Stimulated activated CD4-positive, alpha-beta T cell treated with anti-CD3 and anti-CD28 coated beads, TNF-alpha, amount 100 ng/mL, for 24 hours (primary cell): Measurements from ENCODE around the gene RASL11B.

Experiments used
- DNase-seq, 3 experiments: peaks; one replicate each; pipeline ENCODE4 v3.0.0-alpha.2; 2020; ENCODE audit warnings: low read depth in 3 of 3

The RASL11B gene

DNA sequence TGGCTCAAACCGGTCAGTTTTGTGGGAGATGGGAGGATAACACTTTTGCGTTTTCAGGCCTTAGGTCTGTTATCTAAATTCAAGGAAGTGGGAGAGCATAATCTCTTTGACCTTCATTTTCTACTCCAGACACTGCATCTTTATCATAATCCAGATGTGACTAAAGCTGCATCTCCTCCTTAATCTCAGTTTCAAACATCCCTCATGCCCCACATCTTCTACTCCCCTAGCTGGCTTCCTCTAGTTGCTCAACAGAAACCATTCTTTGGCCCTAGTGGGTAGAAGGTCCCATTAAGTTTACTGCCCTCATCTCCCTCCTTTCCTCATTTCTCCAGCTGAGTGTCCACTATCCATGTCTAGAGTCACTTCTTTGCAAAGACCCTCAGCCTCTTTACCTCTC, 18.8 kb upstream of the RASL11B start:
- no peak for DNase-seq

DNA sequence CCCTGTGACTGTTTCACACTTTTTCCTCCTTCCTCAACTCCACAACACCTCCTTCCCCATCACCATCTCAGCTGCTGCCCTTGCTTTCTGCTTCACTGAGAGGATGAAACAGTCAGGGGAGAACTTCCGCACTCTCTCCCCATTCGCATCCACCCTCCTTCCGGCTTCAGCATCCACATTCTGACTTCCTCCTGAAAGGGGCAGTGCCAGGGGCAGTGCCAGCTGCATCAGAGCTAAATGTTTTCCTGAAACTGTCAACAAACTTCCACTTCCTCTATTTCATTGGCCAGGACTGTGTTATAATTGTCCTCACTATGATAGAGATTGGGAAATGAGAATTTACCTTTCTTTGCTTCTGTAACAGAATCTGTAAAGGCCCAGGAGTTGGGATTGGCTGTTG, 18.2 kb upstream of the RASL11B start:
- no peak for DNase-seq

DNA sequence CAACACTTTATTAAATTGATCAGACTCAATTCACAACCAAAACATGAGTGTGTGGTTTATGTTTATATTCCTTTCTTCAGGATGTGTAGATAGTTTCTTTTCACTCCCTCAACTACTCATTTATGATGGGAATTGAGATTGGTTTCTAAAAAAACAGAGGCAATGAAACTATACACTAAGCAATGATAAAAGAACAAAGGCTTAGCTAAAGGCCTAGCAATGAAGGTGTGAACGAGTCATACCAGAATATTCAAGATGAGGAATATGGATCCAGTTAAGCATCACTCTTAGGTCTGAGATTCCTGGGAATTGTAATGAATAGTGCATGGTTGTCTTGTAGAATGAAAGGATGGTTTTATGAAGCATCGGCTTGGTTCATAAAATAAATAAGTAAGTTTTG, 17.5 kb upstream of the RASL11B start:
- DNase-seq: no peak

DNA sequence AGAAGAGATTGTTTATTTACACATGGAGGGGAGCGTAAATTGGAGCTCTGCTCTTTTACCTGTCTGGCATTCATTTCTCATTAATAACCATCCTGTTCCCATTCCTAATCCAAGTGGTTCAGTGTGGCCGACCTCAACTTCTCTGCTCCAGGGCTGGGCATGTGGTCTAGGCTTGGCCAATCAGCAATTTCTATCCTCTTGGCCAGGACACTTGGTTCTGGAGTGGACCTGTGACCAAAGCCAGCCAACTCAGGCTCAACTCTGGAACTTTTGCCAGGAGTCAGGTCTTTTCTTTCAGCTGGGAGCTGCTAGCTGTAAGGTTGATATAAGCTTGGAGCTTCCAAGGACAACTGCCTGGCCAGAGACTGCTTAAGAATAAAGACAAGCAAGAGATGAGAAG, 15.6 kb upstream of the RASL11B start:
- no peak for DNase-seq

DNA sequence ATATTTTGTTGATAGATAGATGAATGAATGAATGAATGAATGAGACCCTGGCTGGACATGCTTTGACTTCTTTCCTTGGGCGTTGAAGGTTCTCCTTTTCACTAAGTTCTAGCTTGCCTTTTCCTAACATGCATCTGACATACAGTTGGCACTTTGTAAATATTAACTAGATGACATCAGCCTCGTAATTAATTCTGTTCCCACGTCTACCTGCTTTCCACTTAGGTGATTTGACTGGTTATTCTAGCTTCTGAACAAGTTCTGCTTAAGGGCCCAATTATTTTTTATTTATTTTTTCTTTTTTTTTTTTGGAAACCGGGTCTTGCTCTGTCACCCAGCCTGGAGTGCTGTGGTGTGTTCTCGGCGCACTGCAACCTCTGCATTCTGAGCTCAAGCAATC, 13.9 kb upstream of the RASL11B start:
- no peak for DNase-seq

DNA sequence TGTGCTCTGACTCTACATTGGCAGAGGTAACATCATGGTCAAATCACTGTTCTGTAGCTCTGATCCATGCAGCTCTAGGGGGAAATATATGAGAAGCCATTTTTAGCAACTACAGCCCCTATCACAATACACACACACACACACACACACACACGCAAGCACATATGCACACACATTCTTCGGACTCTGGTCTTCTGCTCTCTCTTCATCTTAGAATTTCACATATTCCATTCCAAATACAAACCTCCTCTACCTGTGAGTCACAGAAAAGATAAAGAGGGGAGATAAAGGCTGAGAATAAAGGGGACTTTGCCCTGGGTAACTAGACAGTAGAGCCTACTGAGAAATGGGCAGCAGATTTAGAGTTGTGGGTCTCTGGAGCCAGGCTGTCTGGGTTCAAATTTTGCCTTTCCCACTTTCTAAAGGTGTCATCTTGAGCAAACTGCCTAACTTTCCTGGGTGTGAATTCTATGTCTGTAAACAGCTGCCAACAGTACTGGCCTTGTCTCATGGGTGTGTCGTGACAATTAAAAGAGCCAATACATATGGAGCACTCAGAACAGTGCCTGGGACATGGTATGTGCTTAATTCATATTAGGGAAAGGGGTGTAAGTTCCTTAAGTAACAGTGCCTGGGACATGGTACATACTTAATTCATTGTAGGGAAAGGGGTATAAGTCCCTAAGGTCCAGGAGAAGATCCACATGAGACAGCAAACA, 11.6 kb upstream of the RASL11B start:
- no peak for DNase-seq

DNA sequence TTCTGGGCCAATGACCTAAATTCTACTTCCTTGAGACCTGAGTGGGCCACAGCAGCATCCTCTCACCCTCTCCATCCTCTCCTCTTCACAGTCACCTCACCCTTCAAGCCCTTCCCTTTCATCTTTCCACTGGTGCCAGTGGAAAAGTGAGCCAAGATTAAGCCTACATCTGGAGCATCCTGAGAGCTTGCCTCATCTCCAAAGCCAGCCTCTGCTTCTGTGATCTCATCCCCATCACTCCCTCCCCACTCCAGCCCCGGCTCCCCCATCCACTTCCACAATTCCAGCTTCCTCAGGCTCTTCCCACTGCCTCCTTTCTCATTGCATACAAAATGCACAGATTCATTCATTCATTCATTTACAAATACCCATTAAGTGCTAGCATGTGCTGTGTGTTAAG, 10.1 kb upstream of the RASL11B start:
- no peak for DNase-seq

DNA sequence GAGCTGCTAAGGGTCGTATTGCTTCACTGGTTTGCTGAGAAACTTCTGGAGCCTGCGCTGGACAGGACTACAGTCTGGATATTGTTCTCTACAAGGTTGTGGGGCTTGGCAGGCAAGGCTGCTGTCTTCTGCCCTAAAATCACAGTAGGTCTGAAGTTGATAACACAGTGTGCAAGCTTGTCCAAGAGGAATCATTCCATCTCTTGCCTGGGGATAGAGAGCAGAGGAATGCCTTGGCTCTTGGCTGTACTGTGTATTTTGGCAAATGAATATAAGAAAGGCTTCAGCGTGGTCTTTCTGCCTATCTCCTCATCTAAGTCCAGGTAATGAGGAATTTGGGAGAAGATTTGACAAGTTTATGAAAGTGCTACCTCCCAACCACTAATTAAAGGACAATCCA, 9.4 kb upstream of the RASL11B start:
- DNase-seq: no peak

DNA sequence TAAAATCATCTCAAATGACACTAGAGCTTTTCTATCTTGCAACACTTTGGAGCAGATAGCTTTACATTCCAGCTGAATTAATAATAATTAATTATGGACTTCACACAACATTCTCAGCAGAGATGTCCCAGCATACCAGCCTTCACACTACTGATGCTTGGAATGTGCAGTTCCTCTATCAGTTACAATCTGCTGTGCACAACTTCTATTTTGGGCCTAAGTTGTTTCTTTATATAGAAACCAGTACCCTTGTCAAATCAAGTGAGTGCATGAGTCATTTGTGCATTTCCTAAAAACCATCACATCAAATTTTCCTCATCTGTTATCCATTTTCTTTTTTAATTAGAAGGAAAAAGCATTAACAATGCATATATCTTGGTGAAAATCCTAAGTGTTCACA, 8.8 kb upstream of the RASL11B start:
- no peak for DNase-seq

DNA sequence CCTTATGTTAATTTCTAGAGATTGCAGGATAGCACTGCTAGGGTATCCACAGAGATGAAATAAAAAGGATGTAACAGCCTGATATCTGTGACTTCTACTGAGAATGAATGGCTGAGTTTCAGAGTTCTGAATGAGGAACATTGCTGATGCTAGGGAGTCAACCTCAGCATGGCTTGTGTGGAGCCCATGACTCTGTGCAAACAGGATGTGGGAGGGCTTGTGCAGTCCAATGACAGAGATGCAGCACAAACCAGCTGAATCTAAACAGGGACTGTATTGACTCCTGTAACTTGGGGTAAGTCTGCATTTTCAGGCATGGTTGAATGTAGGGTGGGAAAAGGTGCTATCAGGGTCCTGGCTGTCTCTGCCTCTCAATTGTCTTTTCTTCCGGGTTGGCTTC, 5.3 kb upstream of the RASL11B start:
- no peak for DNase-seq

DNA sequence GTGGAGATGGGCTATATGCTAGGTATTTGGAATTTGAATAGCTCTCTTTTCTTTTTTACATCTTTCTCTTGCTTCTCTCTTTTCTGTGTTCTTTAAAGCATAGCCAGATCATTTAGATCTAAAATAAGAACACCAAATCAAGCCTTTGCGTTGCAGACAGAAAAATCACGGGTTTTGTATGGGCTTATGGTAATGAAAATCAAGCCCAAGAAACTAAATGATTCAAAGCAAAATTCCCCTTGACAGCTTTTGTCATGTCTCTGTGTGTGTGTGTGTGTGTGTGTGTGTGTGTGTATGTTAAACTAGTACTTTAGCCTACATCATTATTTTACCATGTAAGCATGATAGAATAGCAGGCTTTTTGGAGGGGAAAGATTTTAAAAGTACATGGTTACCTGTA, 1.8 kb upstream of the RASL11B start:
- no peak for DNase-seq

DNA sequence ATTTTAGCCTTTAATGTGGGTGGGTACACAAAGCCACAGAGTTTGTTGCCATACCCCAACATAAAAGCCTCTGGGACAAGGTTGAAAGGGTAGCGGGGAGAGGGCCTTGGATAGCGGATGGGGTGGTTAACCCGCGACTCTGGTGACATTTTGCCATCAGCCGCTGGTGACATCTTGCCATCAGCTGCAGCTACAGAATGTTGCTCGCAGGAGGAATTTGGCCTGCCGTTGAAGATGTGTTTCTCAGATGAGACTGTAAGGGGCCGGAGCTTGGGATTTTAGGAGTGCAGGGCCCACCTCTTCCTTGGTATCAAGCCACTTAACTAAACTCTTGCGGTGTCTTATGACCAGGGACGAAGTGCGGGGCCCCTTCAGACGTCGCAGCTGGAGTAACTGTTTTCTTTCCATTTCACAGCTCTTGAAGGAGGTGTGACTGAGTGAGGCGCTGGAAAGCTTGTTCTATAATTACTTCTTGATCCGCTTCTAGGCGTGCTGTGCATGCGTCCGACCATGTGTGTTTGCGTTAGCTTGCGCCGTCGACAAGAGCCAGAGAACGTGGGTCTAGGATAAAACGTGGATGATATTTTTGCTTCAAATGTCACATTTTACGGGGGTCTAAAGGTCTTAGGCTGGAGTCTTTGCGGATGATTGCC, 820 bp upstream of the RASL11B start:
- no peak for DNase-seq

DNA sequence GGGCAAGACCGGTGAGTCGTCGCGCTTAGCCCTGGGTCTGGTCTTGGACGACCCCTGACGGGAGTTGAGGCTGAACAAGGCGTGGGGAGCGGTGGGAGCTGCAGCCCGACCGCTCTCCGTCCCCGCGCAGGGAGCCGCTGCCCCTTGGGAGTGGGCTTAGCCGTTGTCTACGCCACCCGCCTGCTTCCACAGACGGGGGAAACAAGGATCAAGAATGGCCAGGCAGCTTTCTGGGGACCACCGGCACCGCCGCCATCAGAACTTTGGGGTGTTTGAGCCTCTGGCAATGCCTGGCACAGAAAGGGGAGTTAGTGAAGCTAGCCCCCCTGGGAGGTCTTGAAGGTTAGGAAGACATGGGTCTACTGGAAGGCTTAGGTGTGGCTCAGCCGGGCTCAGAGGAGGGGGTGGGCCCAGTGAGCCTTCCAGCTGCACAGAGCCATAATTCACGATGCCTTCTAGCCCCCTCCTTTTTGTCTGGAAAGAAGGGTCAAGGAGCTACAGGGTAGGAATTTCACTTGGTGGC, 583 bp downstream of the RASL11B start:
- DNase-seq: no peak

DNA sequence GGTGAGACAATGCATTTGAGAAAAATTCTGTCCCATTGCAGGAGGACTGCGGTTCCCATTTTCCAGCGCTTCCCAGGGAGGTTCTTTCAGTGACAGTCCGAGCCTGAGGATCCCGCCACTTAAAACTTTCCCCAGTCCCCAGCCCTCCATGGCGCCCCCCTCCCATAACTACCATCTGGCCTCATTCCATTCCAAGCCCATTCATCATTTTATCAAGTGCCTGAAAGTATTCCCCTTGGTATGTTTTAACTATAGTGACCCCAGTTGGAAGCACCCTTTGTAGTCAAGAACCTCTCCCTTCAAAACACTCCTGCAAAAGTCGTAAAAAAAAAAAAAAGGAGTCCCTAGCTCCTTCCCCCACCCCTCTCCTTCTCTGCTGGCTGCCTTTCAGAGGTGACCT, 1.2 kb downstream of the RASL11B start:
- DNase-seq: no peak

DNA sequence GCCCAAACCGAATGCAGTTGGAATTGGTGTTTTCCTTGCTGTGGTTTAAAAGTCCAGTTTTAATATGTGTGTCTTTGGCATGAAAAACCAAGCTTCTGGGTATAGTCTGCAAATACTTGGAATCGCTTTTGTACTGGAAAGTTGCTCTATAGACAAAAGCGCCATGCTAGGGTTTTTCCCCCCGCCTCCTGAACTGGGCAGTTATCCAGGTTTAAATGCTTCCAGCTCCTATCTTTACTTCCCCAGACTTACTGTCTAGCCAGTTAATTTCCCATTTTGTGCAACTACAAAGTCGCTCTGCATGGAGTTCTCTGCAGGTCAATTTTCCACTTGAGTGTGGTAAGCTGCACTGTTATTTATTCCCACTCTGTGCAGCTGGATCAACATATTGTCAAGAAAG, 2.7 kb downstream of the RASL11B start:
- DNase-seq: no peak

DNA sequence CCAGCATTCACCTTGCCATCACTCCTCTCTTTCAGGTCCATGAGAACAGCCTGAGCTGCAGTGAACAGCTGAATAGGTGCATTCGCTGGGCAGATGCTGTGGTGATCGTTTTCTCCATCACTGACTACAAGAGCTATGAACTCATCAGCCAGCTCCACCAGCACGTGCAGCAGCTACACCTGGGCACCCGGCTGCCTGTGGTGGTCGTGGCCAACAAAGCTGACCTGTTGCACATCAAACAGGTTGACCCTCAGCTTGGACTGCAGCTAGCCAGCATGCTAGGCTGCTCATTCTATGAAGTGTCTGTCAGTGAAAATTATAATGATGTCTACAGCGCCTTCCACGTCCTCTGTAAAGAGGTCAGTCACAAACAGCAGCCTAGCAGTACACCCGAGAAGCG, 3.2 kb downstream of the RASL11B start:
- no peak for DNase-seq

DNA sequence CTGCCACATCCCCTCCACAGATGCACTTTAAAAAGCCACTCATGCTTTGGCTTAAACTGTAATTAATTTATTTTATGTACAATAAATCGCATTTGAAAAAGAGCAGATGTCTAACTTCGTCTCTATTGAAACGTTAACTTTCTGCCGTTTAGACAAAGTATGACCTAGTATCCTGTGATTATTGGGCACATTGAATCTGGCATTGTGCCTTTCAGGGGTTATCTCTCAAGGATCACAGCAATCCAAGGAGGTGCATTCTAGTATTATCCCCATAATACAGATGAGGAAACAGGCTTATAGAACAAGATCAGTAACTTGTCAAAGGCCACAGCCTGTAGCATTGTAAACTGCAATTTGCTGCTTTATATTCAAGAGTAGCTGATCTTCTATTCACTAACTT, 4.6 kb downstream of the RASL11B start:
- DNase-seq: no peak

DNA sequence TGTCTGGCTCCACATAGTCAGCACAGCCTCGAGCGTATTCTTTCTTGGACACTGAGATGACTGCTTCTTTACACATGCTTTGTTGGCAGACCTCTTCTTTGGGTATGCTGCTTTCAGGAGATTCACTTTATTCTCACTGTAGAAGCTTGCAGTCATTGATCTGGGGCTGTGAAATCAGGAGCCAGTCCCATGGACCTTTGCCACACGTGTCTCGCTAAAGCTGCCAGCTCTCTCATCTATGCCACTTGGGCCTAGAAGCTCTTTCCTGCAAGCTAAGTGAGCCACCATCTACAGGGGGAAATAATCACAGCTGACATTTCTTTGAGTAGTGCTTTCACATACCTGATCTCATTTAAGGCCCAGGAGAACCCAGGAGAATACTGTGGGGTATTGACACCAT, 5.0 kb downstream of the RASL11B start:
- no peak for DNase-seq

DNA sequence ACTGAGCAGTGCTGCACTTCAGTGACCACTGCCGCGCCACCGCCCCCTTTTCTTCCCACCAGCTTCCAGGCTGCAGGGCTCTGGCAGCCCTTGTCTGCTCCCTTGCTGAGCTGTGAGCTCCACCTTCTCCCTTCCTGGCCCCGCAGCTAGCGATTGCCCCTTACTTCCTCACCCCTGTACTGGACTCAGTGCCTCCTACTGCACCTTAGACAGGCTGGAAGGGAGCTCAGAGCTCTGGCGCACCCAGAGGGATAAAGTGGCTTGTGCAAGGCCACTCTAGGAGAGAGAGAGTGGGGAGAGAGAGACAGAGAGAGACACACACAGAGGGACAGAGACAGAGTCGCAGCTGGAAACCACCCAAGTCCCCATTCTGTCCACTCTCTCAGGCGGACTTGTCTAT, 6.0 kb downstream of the RASL11B start:
- DNase-seq: no peak

DNA sequence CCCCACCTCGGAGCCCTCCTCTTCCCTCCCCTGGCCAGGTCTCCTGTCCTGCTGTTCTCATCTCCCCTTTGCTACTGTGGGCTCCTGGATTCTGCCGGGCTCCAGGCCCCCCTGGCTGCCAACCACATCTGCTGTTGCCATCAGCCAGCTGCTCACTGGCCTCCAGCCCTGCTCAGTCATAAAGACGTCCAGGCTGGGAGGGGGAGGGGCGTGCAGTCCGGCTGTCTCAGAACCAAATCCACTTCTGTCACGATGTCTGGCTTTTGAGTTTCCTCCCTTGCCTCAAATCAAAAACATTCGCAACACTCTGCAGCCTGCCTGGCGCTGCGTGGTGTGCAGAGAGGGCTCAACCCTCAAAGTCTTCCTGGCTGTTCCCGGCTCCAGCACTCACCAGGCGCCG, 7.1 kb downstream of the RASL11B start:
- DNase-seq: no peak

DNA sequence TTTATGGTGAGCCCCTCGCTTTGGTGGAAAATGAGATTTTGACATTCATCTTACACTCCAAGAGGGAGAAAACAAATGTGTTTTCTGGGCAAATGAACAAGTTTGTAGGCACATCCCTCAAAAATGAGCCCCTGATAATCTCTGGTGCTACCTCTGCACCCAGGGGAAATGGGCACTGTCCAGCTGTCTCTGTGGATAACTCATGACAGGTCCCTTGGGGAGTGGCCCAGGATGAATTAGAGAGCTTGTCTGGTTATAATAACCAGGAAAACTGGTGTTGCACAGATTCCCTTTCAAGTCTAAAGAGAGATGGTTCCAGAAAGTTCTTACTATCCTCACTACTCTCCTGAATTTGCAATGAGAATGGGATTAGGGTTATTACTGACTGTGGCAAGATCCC, 7.5 kb downstream of the RASL11B start:
- DNase-seq: no peak

DNA sequence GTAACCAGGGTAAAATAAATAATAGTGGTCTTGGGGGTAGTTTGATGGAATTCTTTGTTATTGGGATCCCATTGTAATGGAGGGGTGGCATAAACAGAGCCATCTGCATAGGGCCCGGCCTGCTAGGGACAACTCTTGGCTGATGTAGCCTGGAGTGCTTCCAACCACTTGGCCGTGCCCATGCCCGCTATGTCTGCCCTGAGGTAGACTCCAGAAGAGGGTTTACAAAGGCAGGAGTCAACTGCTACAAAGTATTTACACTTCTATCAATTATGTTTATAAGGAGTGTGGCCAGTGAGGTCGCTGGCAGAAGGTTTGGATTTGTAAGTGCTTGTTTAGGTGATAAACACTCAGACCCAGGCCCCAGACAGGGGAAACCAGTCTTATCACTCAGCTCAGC, 8.1 kb downstream of the RASL11B start:
- no peak for DNase-seq

DNA sequence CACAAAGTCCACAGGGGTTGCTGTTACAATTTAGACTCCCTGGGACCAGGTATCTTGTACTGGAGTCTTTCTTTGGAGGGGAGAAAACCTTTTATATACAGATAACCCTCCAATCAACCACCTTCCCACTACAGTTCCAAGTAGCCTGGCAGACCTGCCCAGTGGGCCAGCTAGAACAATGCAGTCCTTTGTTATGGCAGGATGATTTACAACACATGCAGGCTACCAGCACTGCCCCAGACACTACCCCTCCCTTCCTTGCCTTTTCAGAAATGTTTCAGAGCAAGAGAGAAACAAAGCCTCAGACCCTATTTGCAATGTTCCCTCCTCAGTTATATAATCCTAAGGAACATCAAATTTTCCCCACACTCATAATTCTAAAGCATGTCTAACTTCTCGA, 11.1 kb downstream of the RASL11B start:
- no peak for DNase-seq

DNA sequence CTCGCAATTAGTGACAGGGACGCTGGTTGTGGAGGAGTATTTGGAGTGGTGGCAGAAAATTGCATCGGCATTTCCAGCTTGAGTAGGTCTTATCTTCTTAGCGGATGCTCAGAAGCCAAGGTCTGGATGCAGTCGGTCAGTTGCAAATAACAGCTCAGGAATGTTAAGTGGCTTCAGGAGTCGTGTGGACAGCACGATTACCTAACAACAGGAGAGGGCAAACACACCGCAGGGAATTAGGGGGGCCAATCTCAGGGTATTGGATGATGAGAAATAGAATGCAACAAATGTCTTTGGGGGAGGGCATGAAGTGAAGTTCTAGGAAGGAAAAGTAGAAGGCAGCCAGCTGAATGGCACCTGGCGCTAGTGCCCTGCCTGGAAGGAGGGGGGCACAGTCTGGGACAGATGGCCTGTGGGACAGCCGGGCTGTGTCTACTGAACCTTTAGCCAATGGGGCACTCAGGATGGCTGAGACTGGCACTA, 11.8 kb downstream of the RASL11B start:
- no peak for DNase-seq
